ENCODE results near the gene DOCK6. TPM values are rescaled to one million over a fixed set of nuclear protein-coding genes. Genes with fewer than 3 reads are reported as not detected.

The DOCK6 gene
- total RNA-seq, 1 donor from 2014 or later = 86.9 TPM

GRCh38 chr19:11237321-11237720, 25.0 kb downstream of the DOCK6 start:
- TF ChIP-seq CTCF (IDR thresholded peaks at IDR 0.05) = no peak
- Mint-ChIP-seq H3K4me3 (ENCODE audit: unreplicated experiment) (no peak overlapping the region), H3K4me1 (ENCODE audit: unreplicated experiment) (no peaks in the 10 kb centered on the region), H3K27ac (ENCODE audit: unreplicated experiment) (no peak overlapping the region), H3K9me3 (ENCODE audit: unreplicated experiment) (no peaks in the 10 kb centered on the region), H3K27me3 (ENCODE audit: unreplicated experiment) (no peaks in the 10 kb centered on the region), H3K36me3 (ENCODE audit: unreplicated experiment) (peaks cover 23% of the 10 kb centered on the region)
- no peak for DNase-seq (ENCODE audit: extremely low spot score, unreplicated experiment)

GRCh38 chr19:11236324-11237301, 25.7 kb downstream of the DOCK6 start:
- H3K4me3 Mint-ChIP-seq (ENCODE audit: unreplicated experiment) = no peak overlapping the region
- no peak for TF ChIP-seq CTCF (IDR thresholded peaks at IDR 0.05)
- no peaks in the 10 kb centered on the region for H3K4me1 Mint-ChIP-seq (ENCODE audit: unreplicated experiment)
- H3K36me3 Mint-ChIP-seq (ENCODE audit: unreplicated experiment) = peaks cover 22% of the 10 kb centered on the region
- no peak overlapping the region for H3K27ac Mint-ChIP-seq (ENCODE audit: unreplicated experiment)
- no peak for DNase-seq (ENCODE audit: extremely low spot score, unreplicated experiment)
- H3K9me3 Mint-ChIP-seq (ENCODE audit: unreplicated experiment) = no peaks in the 10 kb centered on the region
- H3K27me3 Mint-ChIP-seq (ENCODE audit: unreplicated experiment) = no peaks in the 10 kb centered on the region

DNA sequence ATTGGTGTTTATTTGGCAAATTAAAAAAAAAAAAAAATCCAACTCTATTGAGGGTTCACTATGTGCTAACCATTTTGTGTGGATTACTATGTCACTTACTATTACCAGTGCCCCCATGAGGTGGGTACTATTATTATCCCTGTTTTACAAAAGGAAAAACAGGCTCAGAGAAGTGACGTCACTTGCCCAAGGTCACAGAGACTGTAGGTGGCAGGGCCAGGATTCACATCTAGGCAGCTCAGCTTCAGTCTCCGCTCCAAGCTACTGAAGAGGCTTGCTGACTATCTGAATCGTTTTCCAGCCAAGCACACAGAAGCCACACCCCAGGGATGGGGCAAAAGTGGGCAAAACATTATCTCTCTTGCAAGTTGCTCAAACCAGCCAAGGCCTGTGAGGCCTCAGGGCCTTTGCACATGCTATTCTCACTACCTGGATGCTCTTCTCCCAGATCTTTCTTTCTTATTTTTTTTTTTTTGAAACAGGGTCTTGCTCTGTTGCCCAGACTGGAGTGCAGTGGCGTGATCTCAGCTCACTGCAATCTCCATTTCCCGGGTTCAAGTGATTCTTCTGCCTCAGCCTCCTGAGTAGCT, 27.7 kb downstream of the DOCK6 start:
- no peaks in the 10 kb centered on the region for H3K9me3 Mint-ChIP-seq (ENCODE audit: unreplicated experiment)

GRCh38 chr19:11233073-11233472, 29.3 kb downstream of the DOCK6 start:
- no peak for DNase-seq (ENCODE audit: extremely low spot score, unreplicated experiment)

More for the DNA sequence above, 27.7 kb downstream of the DOCK6 start:
- Mint-ChIP-seq H3K4me3 (ENCODE audit: unreplicated experiment) (no peak overlapping the region), H3K27me3 (ENCODE audit: unreplicated experiment) (no peaks in the 10 kb centered on the region), H3K36me3 (ENCODE audit: unreplicated experiment) (peaks cover 25% of the 10 kb centered on the region), H3K27ac (ENCODE audit: unreplicated experiment) (no peak overlapping the region), H3K4me1 (ENCODE audit: unreplicated experiment) (no peaks in the 10 kb centered on the region)
- TF ChIP-seq CTCF (IDR thresholded peaks at IDR 0.05) = no peak
- no peak for DNase-seq (ENCODE audit: extremely low spot score, unreplicated experiment)

More at GRCh38 chr19:11233073-11233472, 29.3 kb downstream of the DOCK6 start:
- Mint-ChIP-seq H3K36me3 (ENCODE audit: unreplicated experiment) (peaks cover 22% of the 10 kb centered on the region), H3K4me3 (ENCODE audit: unreplicated experiment) (no peak overlapping the region), H3K27ac (ENCODE audit: unreplicated experiment) (no peak overlapping the region), H3K9me3 (ENCODE audit: unreplicated experiment) (no peaks in the 10 kb centered on the region), H3K4me1 (ENCODE audit: unreplicated experiment) (no peaks in the 10 kb centered on the region), H3K27me3 (ENCODE audit: unreplicated experiment) (no peaks in the 10 kb centered on the region)
- TF ChIP-seq CTCF (IDR thresholded peaks at IDR 0.05) = no peak

Data from osteocyte (in vitro differentiated cells).